GM23338 (cell line): ENCODE results near the gene ARPC4. TPM values are rescaled to one million over a fixed set of nuclear protein-coding genes. Genes with fewer than 3 reads are reported as not detected.

ENCODE experiments used
- ATAC-seq: fragments of 200-7000 bp; cut with Tn5 transposase; 3 replicates; pipeline ENCODE4 v1.9.1; 2020
- DNase-seq: peaks from one replicate; pipeline ENCODE4 v3.0.0-alpha.2; 2015; ENCODE audit warnings: low spot score
- H2AFZ ChIP-seq: fragments of 200-600 bp; sonication (generic); 2 replicates; pipeline ENCODE4 v1.8.0; 2016; ENCODE audit warnings: antibody characterized with exemption, mild to moderate bottlenecking, moderate library complexity
- H3F3A ChIP-seq: fragments of 200-600 bp; sonication (generic); replicated peaks from 2 replicates; pipeline ENCODE4 v1.8.0; 2017; ENCODE audit warnings: antibody characterized with exemption, mixed run types, low read depth
- H3K27ac ChIP-seq: fragments of 200-600 bp; sonication (generic); 2 replicates; pipeline ENCODE4 v1.6.1; 2016; ENCODE audit warnings: low read depth
- H3K27me3 ChIP-seq: fragments of 200-600 bp; sonication (generic); 2 replicates; pipeline ENCODE4 v1.8.0; 2016; ENCODE audit warnings: mild to moderate bottlenecking, mixed run types, moderate library complexity; ENCODE audit not compliant: insufficient read depth
- H3K36me3 ChIP-seq: fragments of 200-600 bp; sonication (generic); 2 replicates; pipeline ENCODE4 v1.8.0; 2016; ENCODE audit warnings: mild to moderate bottlenecking; ENCODE audit not compliant: insufficient read depth
- H3K4me1 ChIP-seq: fragments of 200-600 bp; sonication (generic); 2 replicates; pipeline ENCODE4 v1.8.0; 2016; ENCODE audit warnings: mild to moderate bottlenecking, moderate library complexity; ENCODE audit not compliant: insufficient read depth
- H3K4me2 ChIP-seq: fragments of 200-600 bp; sonication (generic); 2 replicates; pipeline ENCODE4 v1.7.1; 2017; ENCODE audit warnings: mixed run types
- H3K4me3 ChIP-seq: fragments of 200-600 bp; sonication (generic); 2 replicates; pipeline ENCODE4 v1.6.1; 2016; ENCODE audit warnings: mixed run types
- H3K79me2 ChIP-seq: fragments of 200-600 bp; sonication (generic); replicated peaks from 2 replicates; pipeline ENCODE4 v1.8.0; 2017; ENCODE audit warnings: mild to moderate bottlenecking; ENCODE audit not compliant: insufficient read depth
- H3K9me2 ChIP-seq: fragments of 200-600 bp; sonication (generic); 2 replicates; pipeline ENCODE4 v1.8.0; 2017; ENCODE audit not compliant: insufficient read depth
- H4K20me1 ChIP-seq: fragments of 200-600 bp; sonication (generic); replicated peaks from 2 replicates; pipeline ENCODE4 v1.8.0; 2017; ENCODE audit warnings: mild to moderate bottlenecking; ENCODE audit not compliant: insufficient read depth
- H3K27ac Mint-ChIP-seq: 2 replicates; pipeline ENCODE4 v1.8.0; 2020; ENCODE audit warnings: inconsistent platforms, mild to moderate bottlenecking, moderate library complexity, mixed read lengths
- H3K27me3 Mint-ChIP-seq: 3 replicates; pipeline ENCODE4 v1.8.0; 2022; ENCODE audit warnings: low read depth, mild to moderate bottlenecking, moderate library complexity, mixed read lengths, inconsistent platforms; ENCODE audit not compliant: insufficient read depth, poor library complexity
- H3K36me3 Mint-ChIP-seq: 3 replicates; pipeline ENCODE4 v1.8.0; 2021; ENCODE audit warnings: low read depth, mild to moderate bottlenecking, inconsistent platforms, moderate library complexity, mixed read lengths
- H3K4me1 Mint-ChIP-seq: 3 replicates; pipeline ENCODE4 v1.8.0; 2020; ENCODE audit warnings: mild to moderate bottlenecking, inconsistent platforms, mixed read lengths
- H3K4me3 Mint-ChIP-seq: 3 replicates; pipeline ENCODE4 v1.8.0; 2021; ENCODE audit warnings: moderate library complexity, mild to moderate bottlenecking, inconsistent platforms, mixed read lengths
- H3K9me3 Mint-ChIP-seq: 3 replicates; pipeline ENCODE4 v1.8.0; 2020; ENCODE audit warnings: moderate library complexity, mild to moderate bottlenecking, inconsistent platforms, mixed read lengths
- CREB1 ChIP-seq: fragments of 250-450 bp; sonication (Bioruptor Pico); IDR thresholded peaks from 2 replicates; pipeline ENCODE4 v1.5.0; 2020; ENCODE audit warnings: low read depth, mild to moderate bottlenecking, moderate library complexity
- EZH2 ChIP-seq: fragments of 200-600 bp; sonication (generic); IDR thresholded peaks from one replicate; pipeline ENCODE4 v1.8.0; 2017; ENCODE audit warnings: antibody characterized with exemption, mild to moderate bottlenecking, low read depth; ENCODE audit not compliant: unreplicated experiment
- EZH2phosphoT487 ChIP-seq: fragments of 200-600 bp; sonication (generic); IDR thresholded peaks from one replicate; pipeline ENCODE4 v1.8.1; 2018; ENCODE audit warnings: antibody characterized with exemption; ENCODE audit not compliant: unreplicated experiment
- JUNB ChIP-seq: IDR thresholded peaks from one replicate; pipeline ENCODE4 v1.6.1; 2016; ENCODE audit warnings: antibody characterized with exemption; ENCODE audit not compliant: unreplicated experiment
- NANOG ChIP-seq: IDR thresholded peaks from 2 replicates; pipeline ENCODE4 v1.6.1; 2016; ENCODE audit warnings: antibody characterized with exemption, borderline replicate concordance
- POLR2AphosphoS5 ChIP-seq: IDR thresholded peaks from 2 replicates; pipeline ENCODE4 v1.6.1; 2016; ENCODE audit warnings: antibody characterized with exemption, low read depth
- STAT1 ChIP-seq: IDR thresholded peaks from one replicate; pipeline ENCODE4 v1.6.1; 2016; ENCODE audit warnings: antibody characterized with exemption; ENCODE audit not compliant: unreplicated experiment
- ZNF114 ChIP-seq: fragments of 250-450 bp; sonication (Bioruptor Pico); IDR thresholded peaks from 2 replicates; pipeline ENCODE4 v1.5.0; 2020; ENCODE audit warnings: mild to moderate bottlenecking, moderate library complexity
- ZNF331 ChIP-seq: fragments of 250-450 bp; sonication (Bioruptor Pico); IDR thresholded peaks from 2 replicates; pipeline ENCODE4 v1.5.0; 2020; ENCODE audit warnings: low read depth, mild to moderate bottlenecking, moderate library complexity
- polyA plus RNA-seq: library from polyadenylated mRNA; unstranded; fragments of >200 nt; fragmentation: Nextera tagmentation; extraction: Ambion mirVana; gene quantifications from 2 replicates; pipeline ENCODE4 v1.2.1, GENCODE V29; 2016
- total RNA-seq: library from RNA; depleted of rRNA; stranded (reverse); fragments of >200 nt; shearing (Covaris generic); gene quantifications from 2 replicates; pipeline ENCODE4 v1.2.3, GENCODE V29; 2014
- TF ChIP-seq, protein P1 (sequence below), 2 experiments: fragments of 200-600 bp in 1 of 2; sonication (generic) in 1 of 2; conservative IDR thresholded peaks; 2 replicates each; pipeline versions ENCODE4 v1.5.1 to v1.6.1; 2016 to 2017; ENCODE audit warnings: antibody characterized with exemption in 2 of 2, low read depth in 2 of 2, mild to moderate bottlenecking in 2 of 2, moderate library complexity in 1 of 2
- TF ChIP-seq, protein P2 (sequence below): IDR thresholded peaks from one replicate; pipeline ENCODE4 v1.6.1; 2018; ENCODE audit warnings: antibody characterized with exemption; ENCODE audit not compliant: unreplicated experiment
- TF ChIP-seq, protein P3 (sequence below): fragments of 250-450 bp; sonication (Bioruptor Pico); IDR thresholded peaks from 2 replicates; pipeline ENCODE4 v1.5.0; 2020; ENCODE audit warnings: mild to moderate bottlenecking, moderate library complexity
- TF ChIP-seq, protein P4 (sequence below): IDR thresholded peaks from 2 replicates; pipeline ENCODE4 v1.6.1; 2016; ENCODE audit warnings: antibody characterized with exemption

Gene ARPC4
- total and polyA plus RNA-seq, 2 experiments from 2014 or later = 71.9 to 176 TPM

DNA sequence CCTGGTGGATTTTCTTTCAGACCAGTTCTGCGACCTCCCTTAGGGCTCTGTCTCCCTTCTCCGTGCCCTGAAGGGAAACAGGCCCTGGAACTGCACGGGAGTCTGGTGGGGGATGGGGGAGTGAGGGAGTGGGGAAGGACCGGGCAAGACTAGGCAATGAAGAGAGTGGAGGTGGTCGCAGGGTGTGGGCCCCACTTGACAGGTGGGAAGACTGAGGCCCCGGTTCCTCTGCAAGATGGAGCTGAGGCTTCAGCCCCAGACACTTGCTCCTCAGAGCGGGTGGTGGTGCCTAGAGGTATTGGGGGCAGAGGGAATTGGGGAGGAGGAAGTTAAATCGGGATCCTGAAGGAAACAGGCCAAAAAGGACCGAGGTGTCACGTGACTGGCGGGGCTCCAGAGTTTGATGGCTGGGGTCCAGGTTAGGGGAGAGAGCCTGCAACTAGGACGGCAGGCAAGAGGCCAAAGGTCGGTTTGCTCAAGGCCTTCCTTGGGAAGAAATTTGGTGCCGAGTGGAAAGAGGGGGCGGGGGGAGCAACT is 22.5 kb upstream of the ARPC4 start:
- peak overlapping the region; percentile 68 for H3K4me3 ChIP-seq
- Mint-ChIP-seq H3K27ac (no peak overlapping the region), H3K27me3 (peaks cover 42% of the 10 kb centered on the region), H3K4me1 (peaks cover 18% of the 10 kb centered on the region), H3K9me3 (no peaks in the 10 kb centered on the region), H3K36me3 (no peaks in the 10 kb centered on the region), H3K4me3 (peak overlapping the region; percentile 69)
- no peaks in the 10 kb centered on the region for H3K9me2 ChIP-seq
- H3K4me2 ChIP-seq = peak overlapping the region; percentile 85
- H3K27ac ChIP-seq = no peak overlapping the region
- H3F3A ChIP-seq = no peaks in the 10 kb centered on the region
- DNase-seq = peak; percentile 38
- H3K27me3 ChIP-seq = peaks cover 62% of the 10 kb centered on the region
- H2AFZ ChIP-seq = peak overlapping the region; percentile 93
- TF ChIP-seq ZNF331 (CRISPR knock-in tag) (no peak), POLR2AphosphoS5 (no peak), STAT1 (no peak), ZNF114 (CRISPR knock-in tag) (no peak), NANOG (no peak), CREB1 (CRISPR knock-in tag) (no peak), JUNB (no peak), EZH2phosphoT487 (no peak), EZH2 (no peak)
- TF ChIP-seq, protein P1, sequence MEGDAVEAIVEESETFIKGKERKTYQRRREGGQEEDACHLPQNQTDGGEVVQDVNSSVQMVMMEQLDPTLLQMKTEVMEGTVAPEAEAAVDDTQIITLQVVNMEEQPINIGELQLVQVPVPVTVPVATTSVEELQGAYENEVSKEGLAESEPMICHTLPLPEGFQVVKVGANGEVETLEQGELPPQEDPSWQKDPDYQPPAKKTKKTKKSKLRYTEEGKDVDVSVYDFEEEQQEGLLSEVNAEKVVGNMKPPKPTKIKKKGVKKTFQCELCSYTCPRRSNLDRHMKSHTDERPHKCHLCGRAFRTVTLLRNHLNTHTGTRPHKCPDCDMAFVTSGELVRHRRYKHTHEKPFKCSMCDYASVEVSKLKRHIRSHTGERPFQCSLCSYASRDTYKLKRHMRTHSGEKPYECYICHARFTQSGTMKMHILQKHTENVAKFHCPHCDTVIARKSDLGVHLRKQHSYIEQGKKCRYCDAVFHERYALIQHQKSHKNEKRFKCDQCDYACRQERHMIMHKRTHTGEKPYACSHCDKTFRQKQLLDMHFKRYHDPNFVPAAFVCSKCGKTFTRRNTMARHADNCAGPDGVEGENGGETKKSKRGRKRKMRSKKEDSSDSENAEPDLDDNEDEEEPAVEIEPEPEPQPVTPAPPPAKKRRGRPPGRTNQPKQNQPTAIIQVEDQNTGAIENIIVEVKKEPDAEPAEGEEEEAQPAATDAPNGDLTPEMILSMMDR (conservative IDR thresholded peaks at IDR 0.05; ENCODE audit: low read depth in 2 of 2) = no peak
- TF ChIP-seq, protein P2, sequence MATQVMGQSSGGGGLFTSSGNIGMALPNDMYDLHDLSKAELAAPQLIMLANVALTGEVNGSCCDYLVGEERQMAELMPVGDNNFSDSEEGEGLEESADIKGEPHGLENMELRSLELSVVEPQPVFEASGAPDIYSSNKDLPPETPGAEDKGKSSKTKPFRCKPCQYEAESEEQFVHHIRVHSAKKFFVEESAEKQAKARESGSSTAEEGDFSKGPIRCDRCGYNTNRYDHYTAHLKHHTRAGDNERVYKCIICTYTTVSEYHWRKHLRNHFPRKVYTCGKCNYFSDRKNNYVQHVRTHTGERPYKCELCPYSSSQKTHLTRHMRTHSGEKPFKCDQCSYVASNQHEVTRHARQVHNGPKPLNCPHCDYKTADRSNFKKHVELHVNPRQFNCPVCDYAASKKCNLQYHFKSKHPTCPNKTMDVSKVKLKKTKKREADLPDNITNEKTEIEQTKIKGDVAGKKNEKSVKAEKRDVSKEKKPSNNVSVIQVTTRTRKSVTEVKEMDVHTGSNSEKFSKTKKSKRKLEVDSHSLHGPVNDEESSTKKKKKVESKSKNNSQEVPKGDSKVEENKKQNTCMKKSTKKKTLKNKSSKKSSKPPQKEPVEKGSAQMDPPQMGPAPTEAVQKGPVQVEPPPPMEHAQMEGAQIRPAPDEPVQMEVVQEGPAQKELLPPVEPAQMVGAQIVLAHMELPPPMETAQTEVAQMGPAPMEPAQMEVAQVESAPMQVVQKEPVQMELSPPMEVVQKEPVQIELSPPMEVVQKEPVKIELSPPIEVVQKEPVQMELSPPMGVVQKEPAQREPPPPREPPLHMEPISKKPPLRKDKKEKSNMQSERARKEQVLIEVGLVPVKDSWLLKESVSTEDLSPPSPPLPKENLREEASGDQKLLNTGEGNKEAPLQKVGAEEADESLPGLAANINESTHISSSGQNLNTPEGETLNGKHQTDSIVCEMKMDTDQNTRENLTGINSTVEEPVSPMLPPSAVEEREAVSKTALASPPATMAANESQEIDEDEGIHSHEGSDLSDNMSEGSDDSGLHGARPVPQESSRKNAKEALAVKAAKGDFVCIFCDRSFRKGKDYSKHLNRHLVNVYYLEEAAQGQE = no peak
- TF ChIP-seq, protein P3, sequence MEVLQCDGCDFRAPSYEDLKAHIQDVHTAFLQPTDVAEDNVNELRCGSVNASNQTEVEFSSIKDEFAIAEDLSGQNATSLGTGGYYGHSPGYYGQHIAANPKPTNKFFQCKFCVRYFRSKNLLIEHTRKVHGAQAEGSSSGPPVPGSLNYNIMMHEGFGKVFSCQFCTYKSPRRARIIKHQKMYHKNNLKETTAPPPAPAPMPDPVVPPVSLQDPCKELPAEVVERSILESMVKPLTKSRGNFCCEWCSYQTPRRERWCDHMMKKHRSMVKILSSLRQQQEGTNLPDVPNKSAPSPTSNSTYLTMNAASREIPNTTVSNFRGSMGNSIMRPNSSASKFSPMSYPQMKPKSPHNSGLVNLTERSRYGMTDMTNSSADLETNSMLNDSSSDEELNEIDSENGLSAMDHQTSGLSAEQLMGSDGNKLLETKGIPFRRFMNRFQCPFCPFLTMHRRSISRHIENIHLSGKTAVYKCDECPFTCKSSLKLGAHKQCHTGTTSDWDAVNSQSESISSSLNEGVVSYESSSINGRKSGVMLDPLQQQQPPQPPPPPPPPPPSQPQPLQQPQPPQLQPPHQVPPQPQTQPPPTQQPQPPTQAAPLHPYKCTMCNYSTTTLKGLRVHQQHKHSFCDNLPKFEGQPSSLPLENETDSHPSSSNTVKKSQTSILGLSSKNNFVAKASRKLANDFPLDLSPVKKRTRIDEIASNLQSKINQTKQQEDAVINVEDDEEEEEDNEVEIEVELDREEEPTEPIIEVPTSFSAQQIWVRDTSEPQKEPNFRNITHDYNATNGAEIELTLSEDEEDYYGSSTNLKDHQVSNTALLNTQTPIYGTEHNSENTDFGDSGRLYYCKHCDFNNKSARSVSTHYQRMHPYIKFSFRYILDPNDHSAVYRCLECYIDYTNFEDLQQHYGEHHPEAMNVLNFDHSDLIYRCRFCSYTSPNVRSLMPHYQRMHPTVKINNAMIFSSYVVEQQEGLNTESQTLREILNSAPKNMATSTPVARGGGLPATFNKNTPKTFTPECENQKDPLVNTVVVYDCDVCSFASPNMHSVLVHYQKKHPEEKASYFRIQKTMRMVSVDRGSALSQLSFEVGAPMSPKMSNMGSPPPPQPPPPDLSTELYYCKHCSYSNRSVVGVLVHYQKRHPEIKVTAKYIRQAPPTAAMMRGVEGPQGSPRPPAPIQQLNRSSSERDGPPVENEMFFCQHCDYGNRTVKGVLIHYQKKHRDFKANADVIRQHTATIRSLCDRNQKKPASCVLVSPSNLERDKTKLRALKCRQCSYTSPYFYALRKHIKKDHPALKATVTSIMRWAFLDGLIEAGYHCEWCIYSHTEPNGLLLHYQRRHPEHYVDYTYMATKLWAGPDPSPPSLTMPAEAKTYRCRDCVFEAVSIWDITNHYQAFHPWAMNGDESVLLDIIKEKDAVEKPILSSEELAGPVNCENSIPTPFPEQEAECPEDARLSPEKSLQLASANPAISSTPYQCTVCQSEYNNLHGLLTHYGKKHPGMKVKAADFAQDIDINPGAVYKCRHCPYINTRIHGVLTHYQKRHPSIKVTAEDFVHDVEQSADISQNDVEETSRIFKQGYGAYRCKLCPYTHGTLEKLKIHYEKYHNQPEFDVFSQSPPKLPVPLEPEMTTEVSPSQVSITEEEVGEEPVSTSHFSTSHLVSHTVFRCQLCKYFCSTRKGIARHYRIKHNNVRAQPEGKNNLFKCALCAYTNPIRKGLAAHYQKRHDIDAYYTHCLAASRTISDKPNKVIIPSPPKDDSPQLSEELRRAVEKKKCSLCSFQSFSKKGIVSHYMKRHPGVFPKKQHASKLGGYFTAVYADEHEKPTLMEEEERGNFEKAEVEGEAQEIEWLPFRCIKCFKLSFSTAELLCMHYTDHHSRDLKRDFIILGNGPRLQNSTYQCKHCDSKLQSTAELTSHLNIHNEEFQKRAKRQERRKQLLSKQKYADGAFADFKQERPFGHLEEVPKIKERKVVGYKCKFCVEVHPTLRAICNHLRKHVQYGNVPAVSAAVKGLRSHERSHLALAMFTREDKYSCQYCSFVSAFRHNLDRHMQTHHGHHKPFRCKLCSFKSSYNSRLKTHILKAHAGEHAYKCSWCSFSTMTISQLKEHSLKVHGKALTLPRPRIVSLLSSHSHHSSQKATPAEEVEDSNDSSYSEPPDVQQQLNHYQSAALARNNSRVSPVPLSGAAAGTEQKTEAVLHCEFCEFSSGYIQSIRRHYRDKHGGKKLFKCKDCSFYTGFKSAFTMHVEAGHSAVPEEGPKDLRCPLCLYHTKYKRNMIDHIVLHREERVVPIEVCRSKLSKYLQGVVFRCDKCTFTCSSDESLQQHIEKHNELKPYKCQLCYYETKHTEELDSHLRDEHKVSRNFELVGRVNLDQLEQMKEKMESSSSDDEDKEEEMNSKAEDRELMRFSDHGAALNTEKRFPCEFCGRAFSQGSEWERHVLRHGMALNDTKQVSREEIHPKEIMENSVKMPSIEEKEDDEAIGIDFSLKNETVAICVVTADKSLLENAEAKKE = no peak
- TF ChIP-seq, protein P4, sequence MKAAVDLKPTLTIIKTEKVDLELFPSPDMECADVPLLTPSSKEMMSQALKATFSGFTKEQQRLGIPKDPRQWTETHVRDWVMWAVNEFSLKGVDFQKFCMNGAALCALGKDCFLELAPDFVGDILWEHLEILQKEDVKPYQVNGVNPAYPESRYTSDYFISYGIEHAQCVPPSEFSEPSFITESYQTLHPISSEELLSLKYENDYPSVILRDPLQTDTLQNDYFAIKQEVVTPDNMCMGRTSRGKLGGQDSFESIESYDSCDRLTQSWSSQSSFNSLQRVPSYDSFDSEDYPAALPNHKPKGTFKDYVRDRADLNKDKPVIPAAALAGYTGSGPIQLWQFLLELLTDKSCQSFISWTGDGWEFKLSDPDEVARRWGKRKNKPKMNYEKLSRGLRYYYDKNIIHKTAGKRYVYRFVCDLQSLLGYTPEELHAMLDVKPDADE = no peak
- ATAC-seq = peak; percentile 4
- no peaks in the 10 kb centered on the region for H3K79me2 ChIP-seq
- no peaks in the 10 kb centered on the region for H3K4me1 ChIP-seq
- no peaks in the 10 kb centered on the region for H4K20me1 ChIP-seq
- H3K36me3 ChIP-seq = no peaks in the 10 kb centered on the region
